K562 treated with DMSO at 1 percent for 4 hours (cell line): ENCODE results near the gene GATA3. TPM values are rescaled to one million over a fixed set of nuclear protein-coding genes. Genes with fewer than 3 reads are reported as not detected.

Experiments
- total RNA-seq: library from RNA; unstranded; fragments of 300-600 nt; gene quantifications from 2 replicates; pipeline ENCODE4 v1.2.3, GENCODE V29; 2022; ENCODE audit not compliant: insufficient read depth

Gene GATA3
- not detected in 2 replicates for total RNA-seq

GRCh38 chr10:8054494-8055407 is at the start of gene GATA3:
TSS of gene GATA3 (plus strand) at chr10:8054688. CDS start at chr10:8055656, 968 bp downstream.

Other genes with a start within 250 kb of the GATA3 start
- 12.2 and 13.3 TPM in 2 replicates for gene TAF3, start 236.2 kb upstream of the GATA3 start, total RNA-seq